ENCODE data around the gene TRIM8. TPM values are rescaled to one million over a fixed set of nuclear protein-coding genes. Genes with fewer than 3 reads are reported as not detected.

TRIM8 gene
- total RNA-seq, 1 experiment from 2014 or later = 37.0 TPM

DNA sequence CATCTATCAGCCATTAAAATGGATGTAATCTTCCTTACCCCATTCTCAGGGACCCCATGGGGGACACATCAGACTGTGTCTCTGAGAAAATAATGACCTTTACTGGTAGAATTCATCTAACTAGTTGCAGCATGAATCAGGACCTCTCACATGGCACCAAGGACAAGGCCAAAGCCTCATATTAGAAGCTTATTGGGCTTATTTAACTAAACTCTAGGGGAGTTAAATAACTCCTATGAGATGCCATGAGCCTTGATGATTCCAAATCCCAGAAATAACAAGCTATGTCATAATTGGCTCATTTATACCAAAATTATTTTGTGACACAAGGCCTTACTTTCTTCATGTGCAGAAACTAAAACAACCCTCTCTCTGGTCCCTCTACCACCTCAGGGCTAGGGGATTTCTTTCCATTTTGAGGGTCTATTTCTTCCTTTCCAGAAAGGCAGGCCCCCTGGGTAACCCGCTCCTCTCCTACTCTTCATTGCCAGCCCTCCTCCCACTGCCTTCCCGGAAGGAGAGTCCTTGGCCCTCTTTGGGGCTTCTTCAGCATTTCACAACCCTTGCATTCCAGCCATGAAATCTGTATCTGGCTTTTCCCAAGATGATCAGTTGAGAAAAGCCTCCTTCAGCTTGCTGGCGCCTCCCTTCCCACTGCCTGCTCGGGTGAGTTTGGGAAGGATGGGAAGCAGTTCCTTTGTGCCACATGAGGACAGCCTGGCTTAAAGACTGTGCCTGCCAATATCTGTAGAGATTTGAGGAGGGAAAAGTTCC lies 41.8 kb upstream of the TRIM8 start:
- no peak overlapping the region for H3K23ac ChIP-seq (ENCODE audit: insufficient read length, low read depth, low read length)
- no peaks in the 10 kb centered on the region for H4K20me1 ChIP-seq (ENCODE audit: control insufficient read depth, insufficient read depth, insufficient read length)
- no peak overlapping the region for H2BK15ac ChIP-seq (ENCODE audit: low read depth, low read length)
- H3K4ac ChIP-seq (ENCODE audit: low read depth, low read length) = no peak overlapping the region
- H2BK120ac ChIP-seq (ENCODE audit: low read depth, low read length, poor library complexity, severe bottlenecking) = no peak overlapping the region
- no peak overlapping the region for H2AK5ac ChIP-seq (ENCODE audit: insufficient read length, low read length)
- H4K8ac ChIP-seq (replicated peaks; ENCODE audit: insufficient read length, low read depth, low read length) = no peak overlapping the region
- no peak for DNase-seq
- no peak overlapping the region for H3K9ac ChIP-seq (ENCODE audit: extremely low read depth, insufficient read length, low read length)
- H3K79me1 ChIP-seq (ENCODE audit: insufficient read depth, low read depth, low read length, poor library complexity, severe bottlenecking) = no peaks in the 10 kb centered on the region
- H3K9me3 ChIP-seq (ENCODE audit: control insufficient read depth, low read depth, low read length) = no peaks in the 10 kb centered on the region
- no peak overlapping the region for H2BK20ac ChIP-seq (ENCODE audit: low read depth, low read length, poor library complexity, severe bottlenecking)
- no peaks in the 10 kb centered on the region for H3K9me3 Mint-ChIP-seq
- no peak overlapping the region for H2BK5ac ChIP-seq (ENCODE audit: insufficient read length, low read length)
- H3K27me3 Mint-ChIP-seq (ENCODE audit: low read depth) = no peaks in the 10 kb centered on the region
- H3K27ac ChIP-seq (ENCODE audit: insufficient read length, low read depth, low read length) = no peak overlapping the region
- H3K27me3 ChIP-seq (ENCODE audit: insufficient read depth, low read length) = no peaks in the 10 kb centered on the region
- WGBS (ENCODE audit: extremely low coverage, insufficient read length, low lambda C conversion rate) = no CpG with 5 or more reads among the region's 4 CpGs
- no peak overlapping the region for H3K4me3 Mint-ChIP-seq
- H3T11ph ChIP-seq (ENCODE audit: low read length) = no peak overlapping the region
- no peaks in the 10 kb centered on the region for H3K4me1 ChIP-seq (ENCODE audit: insufficient read depth, low read length)
- no peak overlapping the region for H3K56ac ChIP-seq (ENCODE audit: insufficient read length, low read depth, low read length)
- H3K4me1 Mint-ChIP-seq = peaks cover 0 to 4% of the 10 kb centered on the region in 2 experiments; a peak in 2 of 4 replicates
- no peak overlapping the region for H2AFZ ChIP-seq (ENCODE audit: low read length)
- TF ChIP-seq CTCF (conservative IDR thresholded peaks at IDR 0.05) = no peak
- no peak overlapping the region for H3K27ac Mint-ChIP-seq
- no peak overlapping the region for H4K91ac ChIP-seq (ENCODE audit: insufficient read length, low read depth, low read length)
- H3K14ac ChIP-seq (ENCODE audit: insufficient read depth, low read length) = no peak overlapping the region
- no peak overlapping the region for H4K5ac ChIP-seq (ENCODE audit: insufficient read length, low read depth, low read length)
- peaks cover 0 to 13% (median 12%) of the 10 kb centered on the region in 3 experiments; a peak in 3 of 7 replicates for H3K36me3 Mint-ChIP-seq (ENCODE audit: insufficient read depth in 1 of 3, low read depth in 3 of 3)
- H3K23me2 ChIP-seq (ENCODE audit: insufficient read length, low read depth, low read length, poor library complexity, severe bottlenecking) = no peaks in the 10 kb centered on the region
- no peak overlapping the region for H3K18ac ChIP-seq (ENCODE audit: insufficient read length, low read depth, low read length)
- H3K4me2 ChIP-seq (ENCODE audit: insufficient read depth, insufficient read length, low read length) = no peak overlapping the region
- no peaks in the 10 kb centered on the region for H3K79me2 ChIP-seq (ENCODE audit: insufficient read depth, low read length)
- H2BK12ac ChIP-seq (ENCODE audit: insufficient read length, low read depth, low read length) = no peak overlapping the region

Data from H9 (cell line).